ENCODE data around the gene TBC1D23.

GRCh38 chr3:100245136-100245535 lies 15.7 kb upstream of the TBC1D23 start:
- TF ChIP-seq, protein P1, sequence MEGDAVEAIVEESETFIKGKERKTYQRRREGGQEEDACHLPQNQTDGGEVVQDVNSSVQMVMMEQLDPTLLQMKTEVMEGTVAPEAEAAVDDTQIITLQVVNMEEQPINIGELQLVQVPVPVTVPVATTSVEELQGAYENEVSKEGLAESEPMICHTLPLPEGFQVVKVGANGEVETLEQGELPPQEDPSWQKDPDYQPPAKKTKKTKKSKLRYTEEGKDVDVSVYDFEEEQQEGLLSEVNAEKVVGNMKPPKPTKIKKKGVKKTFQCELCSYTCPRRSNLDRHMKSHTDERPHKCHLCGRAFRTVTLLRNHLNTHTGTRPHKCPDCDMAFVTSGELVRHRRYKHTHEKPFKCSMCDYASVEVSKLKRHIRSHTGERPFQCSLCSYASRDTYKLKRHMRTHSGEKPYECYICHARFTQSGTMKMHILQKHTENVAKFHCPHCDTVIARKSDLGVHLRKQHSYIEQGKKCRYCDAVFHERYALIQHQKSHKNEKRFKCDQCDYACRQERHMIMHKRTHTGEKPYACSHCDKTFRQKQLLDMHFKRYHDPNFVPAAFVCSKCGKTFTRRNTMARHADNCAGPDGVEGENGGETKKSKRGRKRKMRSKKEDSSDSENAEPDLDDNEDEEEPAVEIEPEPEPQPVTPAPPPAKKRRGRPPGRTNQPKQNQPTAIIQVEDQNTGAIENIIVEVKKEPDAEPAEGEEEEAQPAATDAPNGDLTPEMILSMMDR (IDR thresholded peaks at IDR 0.05; ENCODE audit: low read length) = no peak
- TF ChIP-seq EZH2 (IDR thresholded peaks at IDR 0.05; ENCODE audit: borderline replicate concordance, low read length) = no peak
